Activated naive CD4-positive, alpha-beta T cell treated with anti-CD3 and anti-CD28 coated beads, Interleukin-2, amount 50 U/mL, for 72 hours (primary cell): ENCODE results near the gene FXN. TPM values are rescaled to one million over a fixed set of nuclear protein-coding genes. Genes with fewer than 3 reads are reported as not detected.
A peak's percentile ranks its signal among the peaks of the same experiment; 100 is the strongest.
"Not testable (repeated sequence)": the region's sequence is repeated elsewhere in the genome, so short reads cannot be mapped to it uniquely, and the experiment has no call there.

Experiments used
- ATAC-seq, 2 donors: fragments of 150-1000 bp; cut with Tn5 transposase; 2 replicates each; pipeline ENCODE4 v1.10.0; 2021; ENCODE audit warnings: mild to moderate bottlenecking in 2 of 2, moderate library complexity in 2 of 2
- DNase-seq, 2 donors: peaks; one replicate each; pipeline ENCODE4 v3.0.0; 2021 to 2022; ENCODE audit warnings: low spot score in 2 of 2
- H3K27ac Mint-ChIP-seq, 2 donors: one replicate each; pipeline ENCODE4 v1.8.0; 2022; ENCODE audit warnings: mild to moderate bottlenecking in 2 of 2, mixed read lengths in 2 of 2
- H3K36me3 Mint-ChIP-seq, 2 donors: one replicate each; pipeline ENCODE4 v1.8.0; 2022; ENCODE audit warnings: mixed read lengths in 2 of 2
- H3K9me3 Mint-ChIP-seq, 2 donors: one replicate each; pipeline ENCODE4 v1.8.0; 2022; ENCODE audit warnings: mixed read lengths in 2 of 2
- total RNA-seq, 2 donors: library from RNA; stranded (reverse); gene quantifications; one replicate each; pipeline ENCODE4 v1.2.3, GENCODE V29; 2022

Gene FXN
- total RNA-seq, 2 donors from 2014 or later, result 7.0 to 22.9 TPM

DNA sequence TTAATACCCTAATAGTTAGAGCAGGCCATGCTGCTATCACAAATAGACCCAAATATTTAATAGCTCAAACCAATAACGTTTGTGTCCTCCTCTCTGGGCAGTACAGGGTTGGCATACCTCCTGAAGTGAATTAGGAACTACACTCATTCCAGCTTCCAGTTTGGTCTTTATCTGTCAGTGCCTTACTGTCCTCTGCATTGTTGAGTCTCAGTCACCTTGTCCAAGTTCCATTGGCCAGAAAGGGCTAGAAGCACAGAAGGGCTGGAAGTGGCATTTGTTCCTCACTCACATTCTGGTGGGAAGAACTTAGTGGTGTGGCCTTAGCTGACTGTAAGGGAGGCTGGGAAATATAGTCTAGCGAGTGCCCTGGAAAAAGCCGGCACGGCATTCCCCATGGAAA lies 11.2 kb downstream of the FXN start:
- no peak overlapping the region for H3K27ac Mint-ChIP-seq
- ATAC-seq (no peak), DNase-seq (no peak)
- no peaks in the 10 kb centered on the region for H3K9me3 Mint-ChIP-seq
- H3K36me3 Mint-ChIP-seq, result no peaks in the 10 kb centered on the region

DNA sequence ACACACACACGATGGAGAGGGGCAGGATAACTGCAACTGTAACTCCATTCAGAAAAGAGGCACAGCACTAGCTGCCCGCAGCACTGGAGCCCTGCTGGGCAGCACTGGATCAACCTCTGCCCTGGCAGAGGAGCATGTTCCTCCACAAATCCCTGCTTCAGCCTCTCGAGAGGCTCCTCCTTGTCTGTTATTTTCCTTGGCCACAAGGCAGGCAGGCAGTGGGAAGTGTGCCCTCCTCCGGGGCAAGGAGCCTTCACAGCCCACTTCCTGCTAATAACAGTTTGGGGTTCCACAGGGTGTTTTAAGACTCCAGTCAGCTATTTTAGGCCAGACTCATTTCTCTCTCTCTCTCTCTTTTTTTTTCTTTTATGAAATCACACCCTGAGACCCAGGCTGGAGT lies 11.8 kb downstream of the FXN start:
- ATAC-seq, result no peak
- H3K36me3 Mint-ChIP-seq, result no peaks in the 10 kb centered on the region
- H3K27ac Mint-ChIP-seq, result peak overlapping the region in 1 of 2 donors; percentile 44
- no peak for DNase-seq
- no peaks in the 10 kb centered on the region for H3K9me3 Mint-ChIP-seq

DNA sequence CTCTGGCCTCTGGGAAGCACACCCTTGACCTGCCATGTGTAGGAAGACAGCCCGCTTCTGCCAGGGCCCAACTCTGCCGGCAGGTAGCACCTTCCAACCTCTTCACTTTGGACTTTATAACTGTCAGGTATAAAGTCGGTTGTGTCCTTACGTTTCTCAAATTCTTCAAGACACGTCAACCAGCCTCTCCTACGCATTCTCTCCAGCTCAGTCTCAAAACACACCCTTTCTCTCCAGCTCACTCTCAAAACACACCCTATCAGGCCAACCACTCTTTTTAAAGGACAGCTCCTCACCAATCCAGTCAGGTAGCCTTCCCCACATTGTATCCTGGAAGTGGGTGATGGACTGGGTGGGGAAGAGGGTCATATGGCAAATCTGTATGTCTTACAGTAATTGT lies 13.5 kb downstream of the FXN start:
- ATAC-seq (no peak), DNase-seq (no peak)
- no peaks in the 10 kb centered on the region for H3K9me3 Mint-ChIP-seq
- peak overlapping the region in 1 of 2 donors; percentile 1 for H3K27ac Mint-ChIP-seq
- no peaks in the 10 kb centered on the region for H3K36me3 Mint-ChIP-seq

DNA sequence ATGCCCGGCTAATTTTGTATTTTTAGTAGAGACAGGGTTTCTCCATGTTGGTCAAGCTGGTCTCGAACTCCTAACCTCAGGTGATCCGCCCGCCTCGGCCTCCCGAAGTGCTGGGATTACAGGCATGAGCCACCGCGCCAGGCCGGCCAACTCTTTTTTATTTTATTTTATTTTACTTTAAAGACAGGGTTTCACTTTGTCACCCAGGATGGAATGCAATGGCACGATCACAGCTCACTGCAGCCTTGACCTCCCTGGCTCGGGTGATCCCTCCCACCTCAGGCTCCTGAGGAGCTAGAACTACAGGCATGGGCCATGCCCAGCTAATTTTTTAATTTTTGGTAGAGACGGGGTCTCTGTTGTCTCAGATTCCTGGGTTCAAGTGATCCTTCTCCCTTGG lies 15.4 kb downstream of the FXN start:
- DNase-seq, H3K27ac Mint-ChIP-seq, H3K9me3 Mint-ChIP-seq, H3K36me3 Mint-ChIP-seq, ATAC-seq: not testable (repeated sequence)

DNA sequence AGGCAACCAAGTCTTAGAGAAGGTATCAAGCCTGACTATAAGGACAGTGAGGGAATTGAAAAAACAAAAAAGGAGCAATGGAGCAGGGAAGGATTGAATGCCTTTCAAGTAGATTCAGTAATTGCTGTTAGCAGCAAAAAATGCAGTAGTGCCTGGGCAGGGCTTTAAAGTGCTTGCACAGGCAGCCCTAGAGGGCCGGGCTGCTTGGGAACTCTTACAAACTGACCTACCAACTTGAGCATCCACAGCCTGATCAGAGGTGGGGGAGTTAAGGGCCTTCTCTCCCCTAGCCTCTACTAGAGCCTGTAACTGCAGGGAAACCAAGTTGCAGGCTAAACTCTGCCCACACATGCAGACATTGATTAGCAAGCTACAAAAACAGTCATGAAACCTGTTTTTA lies 19.4 kb downstream of the FXN start:
- DNase-seq (no peak), ATAC-seq (no peak)
- no peak overlapping the region for H3K27ac Mint-ChIP-seq
- no peaks in the 10 kb centered on the region for H3K9me3 Mint-ChIP-seq
- no peaks in the 10 kb centered on the region for H3K36me3 Mint-ChIP-seq

DNA sequence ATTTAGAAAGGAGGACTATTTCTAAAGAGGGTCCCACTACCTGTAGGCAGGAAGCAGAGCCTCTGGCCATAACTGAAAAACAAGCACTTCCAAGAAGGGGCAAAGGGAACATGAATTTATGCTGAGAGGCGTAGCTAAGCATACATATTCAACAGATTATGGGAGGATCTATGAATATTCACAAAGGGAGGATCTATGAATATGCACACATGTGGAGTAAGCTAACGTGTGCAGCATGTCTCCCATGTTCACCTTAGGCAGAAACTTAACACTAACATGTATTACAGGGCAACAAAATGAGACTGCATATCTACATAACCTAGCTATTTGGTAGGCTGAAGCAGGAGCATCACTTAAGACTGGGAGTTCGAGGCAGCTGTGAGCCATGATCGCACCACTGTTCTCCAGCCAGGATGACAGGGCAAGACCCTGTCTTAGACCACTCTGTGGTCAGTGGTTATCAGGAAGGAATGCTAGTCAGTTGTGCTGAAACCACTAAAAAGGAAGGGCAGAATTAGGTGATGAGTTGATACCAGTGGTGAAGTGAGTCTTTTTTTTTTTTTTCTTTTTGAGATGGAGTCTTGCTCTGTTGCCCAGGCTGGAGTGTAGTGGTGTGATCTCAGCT lies 20.8 kb downstream of the FXN start:
- Mint-ChIP-seq H3K27ac (no peak overlapping the region), H3K36me3 (peaks cover 0 to 7% of the 10 kb centered on the region in 2 donors), H3K9me3 (no peaks in the 10 kb centered on the region)
- ATAC-seq, result no peak
- DNase-seq, result no peak

DNA sequence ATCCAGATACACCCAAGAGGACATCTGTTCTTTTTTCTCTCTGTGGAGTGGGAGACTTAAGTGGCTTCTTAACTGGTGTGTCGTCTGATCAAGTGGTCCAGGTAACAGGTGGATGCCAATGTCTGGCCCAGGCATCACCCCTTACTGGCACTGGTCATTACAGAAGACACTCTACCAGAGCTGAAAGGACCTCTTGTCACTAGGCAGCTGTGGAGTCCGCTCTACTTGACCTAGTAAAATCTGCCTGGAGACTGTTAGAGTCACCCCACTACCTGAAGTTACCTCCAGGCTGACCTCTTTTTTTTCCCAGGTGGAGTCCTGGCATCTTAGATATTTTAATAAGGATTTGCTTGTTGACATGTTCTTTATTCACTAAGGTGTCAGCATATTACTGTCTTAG lies 22.5 kb downstream of the FXN start:
- Mint-ChIP-seq H3K27ac (no peak overlapping the region), H3K9me3 (no peaks in the 10 kb centered on the region), H3K36me3 (peaks cover 0 to 7% of the 10 kb centered on the region in 2 donors)
- ATAC-seq, result no peak
- no peak for DNase-seq

DNA sequence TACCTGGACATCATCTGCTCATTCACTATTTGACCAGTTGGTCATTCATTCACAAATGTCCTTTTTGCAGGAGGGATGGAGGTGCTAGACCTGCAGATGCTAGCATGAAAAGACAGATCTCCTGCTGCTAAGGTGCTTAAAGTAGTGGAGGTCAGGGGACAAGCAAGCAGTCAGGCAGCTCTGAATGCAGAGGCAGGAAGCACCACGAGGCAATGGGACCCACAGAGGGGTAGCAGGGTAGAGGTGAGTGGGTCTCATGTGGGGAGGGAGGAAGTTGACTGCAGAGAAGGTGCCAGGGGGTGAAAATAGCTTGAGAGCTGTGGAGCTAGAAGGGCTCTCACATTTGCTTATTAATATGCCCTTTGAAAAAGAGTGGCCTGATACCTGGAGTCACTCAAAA lies 25.2 kb downstream of the FXN start:
- H3K36me3 Mint-ChIP-seq, result peaks cover 0 to 12% of the 10 kb centered on the region in 2 donors
- no peaks in the 10 kb centered on the region for H3K9me3 Mint-ChIP-seq
- ATAC-seq (no peak), DNase-seq (no peak)
- peak overlapping the region in 1 of 2 donors; percentile 37 for H3K27ac Mint-ChIP-seq

DNA sequence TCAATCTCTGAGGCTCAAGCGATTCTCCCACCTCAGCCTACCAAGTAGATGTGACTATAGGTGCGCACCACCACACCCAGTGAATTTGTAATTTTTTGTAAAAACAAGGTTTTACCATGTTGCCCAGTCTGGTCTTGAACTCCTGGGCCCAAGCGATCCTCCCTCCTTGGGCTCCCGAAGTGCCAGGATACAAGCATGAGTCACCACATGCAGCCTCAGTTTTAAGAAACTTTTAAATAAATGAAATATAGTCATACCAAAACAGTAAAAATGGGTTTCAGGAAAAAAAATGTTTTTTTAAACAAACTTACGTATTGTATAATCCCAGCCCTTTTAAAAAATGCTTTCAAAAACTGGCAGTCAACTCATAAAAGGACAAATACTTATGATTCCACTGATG lies 26.6 kb downstream of the FXN start:
- H3K27ac Mint-ChIP-seq, result no peak overlapping the region
- ATAC-seq (no peak), DNase-seq (no peak)
- peaks cover 0 to 13% of the 10 kb centered on the region in 2 donors for H3K36me3 Mint-ChIP-seq
- H3K9me3 Mint-ChIP-seq, result no peaks in the 10 kb centered on the region

DNA sequence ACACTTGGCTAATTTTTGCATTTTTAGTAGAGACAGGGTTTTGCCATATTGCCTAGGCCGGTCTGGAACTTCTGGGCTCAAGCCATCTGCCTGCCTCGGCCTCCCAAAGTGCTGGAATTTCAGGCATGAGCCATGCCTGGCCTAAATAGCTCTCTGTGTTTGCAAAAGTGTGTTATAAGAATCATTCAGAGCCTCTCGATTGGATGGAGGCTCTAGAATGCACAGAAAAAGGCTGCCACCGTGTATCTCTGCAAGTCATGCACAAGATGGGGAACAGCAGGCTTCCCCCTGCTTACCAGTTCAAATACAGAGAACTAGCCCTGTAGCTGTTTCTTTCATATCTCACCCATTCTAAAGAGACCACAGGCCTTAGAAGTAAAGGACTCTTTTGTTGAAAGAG lies 28.3 kb downstream of the FXN start:
- Mint-ChIP-seq H3K27ac (no peak overlapping the region), H3K9me3 (no peaks in the 10 kb centered on the region), H3K36me3 (peaks cover 0 to 17% of the 10 kb centered on the region in 2 donors)
- ATAC-seq, result no peak
- DNase-seq, result no peak

DNA sequence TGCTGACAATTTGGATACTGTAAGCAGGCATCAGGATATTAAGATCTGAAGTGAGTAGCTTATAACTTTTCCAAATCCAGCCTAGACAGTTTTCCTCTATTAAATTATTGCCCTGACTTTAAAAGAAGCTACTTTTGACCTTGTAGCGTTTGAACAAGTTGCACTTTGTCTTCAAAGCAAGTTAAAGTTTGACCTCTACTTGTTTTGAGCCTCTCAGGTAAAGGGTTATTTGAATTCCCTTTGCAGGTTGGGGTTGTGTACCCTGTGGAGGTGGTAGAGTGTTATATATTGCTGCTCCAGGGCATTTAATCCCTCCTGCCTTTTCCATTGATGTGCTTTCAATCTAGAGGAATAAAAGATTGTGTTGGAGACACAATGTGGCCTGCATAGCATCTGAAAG lies 30.1 kb downstream of the FXN start:
- no peaks in the 10 kb centered on the region for H3K9me3 Mint-ChIP-seq
- H3K36me3 Mint-ChIP-seq, result peaks cover 0 to 12% of the 10 kb centered on the region in 2 donors
- H3K27ac Mint-ChIP-seq, result no peak overlapping the region
- DNase-seq (no peak), ATAC-seq (no peak)

DNA sequence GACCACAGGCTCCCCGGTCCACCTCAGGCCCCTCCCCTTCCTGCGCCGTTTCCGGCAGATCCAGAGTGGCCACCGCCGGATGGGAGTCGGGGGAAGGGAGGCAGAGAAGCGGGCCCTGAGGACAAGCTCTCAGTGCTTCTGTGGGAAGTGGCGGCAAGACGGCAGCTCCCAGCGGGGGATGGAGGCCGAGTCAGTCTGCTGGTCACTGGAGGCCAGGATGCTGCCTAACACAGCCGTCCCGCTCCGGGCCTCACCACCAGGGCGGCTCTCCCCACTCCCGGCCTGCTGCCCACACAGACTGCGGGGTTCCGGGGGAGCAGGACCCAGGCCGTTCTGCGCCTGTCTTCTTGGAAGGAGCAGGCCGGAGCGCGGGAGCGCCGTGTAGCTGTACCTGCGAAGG lies 31.4 kb downstream of the FXN start:
- Mint-ChIP-seq H3K27ac (no peak overlapping the region), H3K36me3 (peaks cover 0 to 10% of the 10 kb centered on the region in 2 donors), H3K9me3 (no peaks in the 10 kb centered on the region)
- DNase-seq, result no peak
- no peak for ATAC-seq

DNA sequence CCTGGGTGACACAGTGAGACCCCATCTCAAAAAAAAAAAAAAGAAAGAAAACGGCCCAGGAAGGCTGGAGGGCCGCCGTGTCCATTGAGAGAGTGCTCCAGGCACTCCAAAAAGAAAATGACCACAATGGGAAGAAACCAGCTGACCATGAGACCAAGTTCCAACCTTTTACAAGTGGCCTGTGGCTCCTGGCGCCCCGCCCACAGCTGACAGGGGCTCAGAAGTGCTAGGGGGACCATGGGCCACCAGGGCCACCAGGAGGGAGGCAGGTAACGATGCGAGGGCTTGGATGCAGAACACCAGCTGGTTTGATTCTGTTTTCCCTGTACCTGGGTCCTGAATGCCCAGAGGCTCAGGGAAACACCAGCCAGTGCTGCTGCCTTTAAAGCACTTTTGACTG lies 34.6 kb downstream of the FXN start:
- H3K27ac Mint-ChIP-seq, result no peak overlapping the region
- DNase-seq (no peak), ATAC-seq (no peak)
- H3K36me3 Mint-ChIP-seq, result peaks cover 0 to 10% of the 10 kb centered on the region in 2 donors
- H3K9me3 Mint-ChIP-seq, result no peaks in the 10 kb centered on the region

DNA sequence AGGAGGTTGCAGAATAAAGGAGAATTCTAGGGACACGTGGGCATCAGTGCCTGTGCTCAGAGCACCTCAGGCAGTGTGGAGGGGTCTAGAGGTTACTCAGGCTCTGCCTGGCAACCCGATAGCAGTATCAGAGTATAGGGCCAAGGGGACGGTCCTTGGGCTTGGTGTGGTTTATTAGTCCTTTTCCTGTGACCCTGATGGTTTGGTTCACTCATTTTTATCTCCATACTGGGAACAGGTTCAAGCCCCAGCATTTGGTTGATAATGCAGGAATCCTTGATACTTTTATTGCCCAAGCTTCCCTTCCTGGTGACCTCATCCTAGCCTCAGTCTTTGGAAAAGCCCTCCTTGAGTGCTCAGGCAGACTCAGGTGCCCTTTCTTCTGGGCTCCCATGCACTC lies 35.5 kb downstream of the FXN start:
- DNase-seq (no peak), ATAC-seq (no peak)
- Mint-ChIP-seq H3K36me3 (peaks cover 0 to 5% of the 10 kb centered on the region in 2 donors), H3K9me3 (no peaks in the 10 kb centered on the region), H3K27ac (no peak overlapping the region)

DNA sequence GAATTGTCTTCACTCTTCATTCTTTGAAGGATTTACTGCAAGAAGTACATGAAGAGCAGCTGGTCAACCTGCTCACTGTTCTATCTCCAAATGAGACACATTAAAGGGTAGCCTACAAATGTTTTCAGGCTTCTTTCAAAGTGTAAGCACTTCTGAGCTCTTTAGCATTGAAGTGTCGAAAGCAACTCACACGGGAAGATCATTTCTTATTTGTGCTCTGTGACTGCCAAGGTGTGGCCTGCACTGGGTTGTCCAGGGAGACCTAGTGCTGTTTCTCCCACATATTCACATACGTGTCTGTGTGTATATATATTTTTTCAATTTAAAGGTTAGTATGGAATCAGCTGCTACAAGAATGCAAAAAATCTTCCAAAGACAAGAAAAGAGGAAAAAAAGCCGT lies 37.6 kb downstream of the FXN start:
- no peaks in the 10 kb centered on the region for H3K36me3 Mint-ChIP-seq
- no peak for DNase-seq
- no peak overlapping the region for H3K27ac Mint-ChIP-seq
- H3K9me3 Mint-ChIP-seq, result no peaks in the 10 kb centered on the region
- no peak for ATAC-seq

DNA sequence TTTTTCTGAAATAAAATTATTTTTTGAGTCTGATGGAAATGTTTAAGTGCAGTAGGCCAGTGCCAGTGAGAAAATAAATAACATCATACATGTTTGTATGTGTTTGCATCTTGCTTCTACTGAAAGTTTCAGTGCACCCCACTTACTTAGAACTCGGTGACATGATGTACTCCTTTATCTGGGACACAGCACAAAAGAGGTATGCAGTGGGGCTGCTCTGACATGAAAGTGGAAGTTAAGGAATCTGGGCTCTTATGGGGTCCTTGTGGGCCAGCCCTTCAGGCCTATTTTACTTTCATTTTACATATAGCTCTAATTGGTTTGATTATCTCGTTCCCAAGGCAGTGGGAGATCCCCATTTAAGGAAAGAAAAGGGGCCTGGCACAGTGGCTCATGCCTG lies 39.2 kb downstream of the FXN start:
- DNase-seq, result no peak
- no peak for ATAC-seq
- Mint-ChIP-seq H3K36me3 (no peaks in the 10 kb centered on the region), H3K9me3 (no peaks in the 10 kb centered on the region), H3K27ac (no peak overlapping the region)

DNA sequence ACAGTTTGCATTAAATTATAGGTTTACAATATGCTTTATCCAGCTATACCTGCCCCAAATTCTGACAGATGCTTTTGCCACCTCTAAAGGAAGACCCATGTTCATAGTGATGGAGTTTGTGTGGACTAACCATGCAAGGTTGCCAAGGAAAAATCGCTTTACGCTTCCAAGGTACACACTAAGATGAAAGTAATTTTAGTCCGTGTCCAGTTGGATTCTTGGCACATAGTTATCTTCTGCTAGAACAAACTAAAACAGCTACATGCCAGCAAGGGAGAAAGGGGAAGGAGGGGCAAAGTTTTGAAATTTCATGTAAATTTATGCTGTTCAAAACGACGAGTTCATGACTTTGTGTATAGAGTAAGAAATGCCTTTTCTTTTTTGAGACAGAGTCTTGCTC lies 41.0 kb downstream of the FXN start:
- ATAC-seq, result no peak
- no peak for DNase-seq
- Mint-ChIP-seq H3K27ac (no peak overlapping the region), H3K36me3 (peaks cover 0 to 12% of the 10 kb centered on the region in 2 donors), H3K9me3 (peaks cover 0 to 3% of the 10 kb centered on the region in 2 donors)

DNA sequence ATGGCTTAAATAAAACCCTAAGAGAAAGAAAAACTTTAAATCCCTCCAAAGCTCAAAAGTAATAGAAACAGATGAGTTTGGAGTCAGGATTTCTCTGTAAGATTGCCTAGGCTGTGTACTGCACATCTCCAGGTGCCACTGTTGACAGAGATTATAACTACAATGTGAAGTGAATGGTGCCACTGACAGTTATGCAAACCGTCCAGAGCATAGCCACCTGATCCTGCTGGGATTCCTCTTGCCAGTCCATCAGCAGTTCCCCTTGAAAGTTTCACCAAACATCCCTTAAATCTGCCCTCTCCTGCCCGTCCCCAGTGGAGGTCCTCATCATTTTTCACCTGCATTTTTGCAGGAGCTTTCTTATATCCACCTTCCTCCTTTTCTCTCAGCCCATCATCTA lies 42.5 kb downstream of the FXN start:
- Mint-ChIP-seq H3K36me3 (peaks cover 0 to 12% of the 10 kb centered on the region in 2 donors), H3K9me3 (peaks cover 0 to 3% of the 10 kb centered on the region in 2 donors), H3K27ac (no peak overlapping the region)
- ATAC-seq (no peak), DNase-seq (no peak)

DNA sequence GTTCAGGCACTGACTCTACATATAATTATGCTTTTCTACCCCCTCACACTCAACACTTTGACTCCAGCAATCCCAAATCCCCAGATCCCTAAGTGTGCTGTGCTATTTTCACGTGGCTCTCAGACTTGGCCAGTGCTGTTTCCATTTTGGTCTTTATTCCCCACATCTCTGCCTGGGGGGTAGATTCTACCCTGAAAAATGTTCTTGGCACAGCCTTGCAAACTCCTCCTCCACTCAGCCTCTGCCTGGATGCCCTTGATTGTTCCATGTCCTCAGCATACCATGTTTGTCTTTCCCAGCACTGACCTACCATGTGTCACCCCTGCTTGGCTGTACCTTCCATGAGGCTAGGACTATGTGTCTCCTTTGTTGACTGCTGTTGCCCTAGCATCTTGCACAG lies 43.0 kb downstream of the FXN start:
- Mint-ChIP-seq H3K36me3 (peaks cover 0 to 12% of the 10 kb centered on the region in 2 donors), H3K9me3 (peaks cover 0 to 3% of the 10 kb centered on the region in 2 donors), H3K27ac (no peak overlapping the region)
- ATAC-seq (no peak), DNase-seq (no peak)
